Measurements from ENCODE around the gene GNS.

The GNS gene

DNA sequence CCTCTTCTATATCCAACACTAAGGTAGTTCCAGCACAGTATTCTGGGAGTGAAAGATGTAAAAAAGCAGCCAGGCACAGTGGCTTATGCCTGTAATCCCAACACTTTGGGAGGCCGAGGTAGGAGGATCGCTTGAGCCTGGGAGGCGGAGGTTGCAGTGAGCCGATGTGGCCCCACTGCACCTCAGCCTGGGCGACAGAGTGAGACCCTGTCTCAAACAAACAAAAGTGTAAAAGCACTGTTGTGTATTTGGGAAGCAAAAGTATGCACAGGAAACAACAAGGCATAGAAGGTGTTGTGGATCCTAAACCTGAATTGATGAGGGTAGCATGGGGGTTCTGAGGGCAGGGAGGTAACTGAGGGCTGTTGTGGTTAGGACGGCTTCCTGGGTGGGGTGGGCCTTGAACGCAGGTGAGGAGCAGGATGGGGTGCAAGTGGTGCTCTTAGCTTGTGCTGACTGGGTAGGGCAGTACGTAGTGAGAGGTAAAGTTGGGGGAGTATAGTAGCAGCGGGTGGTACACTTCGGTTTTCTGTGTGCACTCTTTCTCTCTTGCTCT, 84.8 kb downstream of the GNS start:
- DNase-seq (ENCODE audit: low read depth in 2 of 2): no peak

- DNase-seq (ENCODE audit: low read depth in 2 of 2): no peak
These were observed 85.6 kb downstream of the GNS start for GRCh38 chr12:64673490-64674169.

GRCh38 chr12:64672925-64673409, 86.2 kb downstream of the GNS start:
- DNase-seq (ENCODE audit: low read depth in 2 of 2): no peak

- no peak for DNase-seq (ENCODE audit: low read depth in 2 of 2)
These were observed 87.5 kb downstream of the GNS start for GRCh38 chr12:64671681-64672080.

- DNase-seq (ENCODE audit: low read depth in 2 of 2): no peak
These were observed 88.1 kb downstream of the GNS start for GRCh38 chr12:64670919-64671639.

- DNase-seq (ENCODE audit: low read depth in 2 of 2): no peak
These were observed 89.2 kb downstream of the GNS start for GRCh38 chr12:64670019-64670418.

GRCh38 chr12:64669270-64669842, 89.8 kb downstream of the GNS start:
- no peak for DNase-seq (ENCODE audit: low read depth in 2 of 2)

DNA sequence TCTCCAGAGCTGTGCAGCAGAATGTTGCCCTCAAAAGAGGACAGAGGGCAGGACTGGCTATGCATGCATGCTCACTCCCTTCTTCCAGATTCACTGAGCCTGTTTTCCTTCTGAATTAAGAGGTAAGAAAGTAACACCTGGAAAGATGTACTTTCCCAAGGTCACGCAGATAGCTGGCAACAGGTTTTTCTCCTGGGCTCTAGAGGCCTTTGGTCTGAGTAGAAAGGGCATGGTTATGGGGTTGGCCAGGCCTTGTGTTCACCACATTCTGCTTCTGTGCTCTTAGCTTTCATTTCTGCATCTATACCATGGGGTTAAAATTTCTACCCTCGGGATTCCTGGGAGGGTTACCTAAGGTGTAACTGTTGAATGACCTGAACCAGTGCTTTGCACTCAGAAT, 91.4 kb downstream of the GNS start:
- DNase-seq (ENCODE audit: low read depth in 2 of 2): no peak

- DNase-seq (ENCODE audit: low read depth in 2 of 2): no peak
These were observed 92.9 kb downstream of the GNS start for GRCh38 chr12:64666054-64666914.

DNA sequence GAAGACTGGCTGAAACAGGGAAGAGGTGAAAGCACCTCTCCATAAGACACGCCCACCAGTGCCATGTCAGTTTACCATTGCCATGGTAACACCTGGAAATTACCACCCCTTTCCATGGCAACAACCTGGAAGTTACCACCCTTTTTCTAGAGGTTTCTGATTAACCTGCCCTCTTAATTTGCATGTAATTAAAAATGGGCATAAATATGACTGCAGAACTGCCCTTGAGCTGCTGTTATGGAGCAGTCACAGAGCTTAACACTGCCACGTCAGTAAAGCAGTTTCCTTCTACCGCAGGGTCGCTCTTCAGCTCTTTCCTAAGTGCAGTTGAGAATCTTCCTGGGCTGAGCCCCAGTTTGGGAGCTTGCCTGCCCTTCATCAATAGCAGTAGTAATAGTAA, 93.7 kb downstream of the GNS start:
- no peak for DNase-seq (ENCODE audit: low read depth in 2 of 2)
